SK-N-SH (cell line): Measurements from ENCODE around the gene MTERF4. TPM values are rescaled to one million over a fixed set of nuclear protein-coding genes. Genes with fewer than 3 reads are reported as not detected.

ENCODE experiments used
- CTCF ChIA-PET: fragments of 300-600, 350-600 bp; formaldehyde crosslinking; extraction: SDS; loops from one replicate; lab custom pipeline; 2021; lab: Yijun Ruan, JAX
- POLR2A ChIA-PET: fragments of 350-600 bp; sonication (Branson Sonifier 250); formaldehyde crosslinking; extraction: SDS; loops from one replicate; lab custom pipeline; 2020; ENCODE audit warnings: antibody characterized with exemption, inconsistent platforms; lab: Yijun Ruan, JAX
- DNase-seq: peaks from one replicate; pipeline ENCODE4 v3.0.0; 2012
- H2AFZ ChIP-seq: fragments of 200-600 bp; sonication (generic); 2 replicates; pipeline ENCODE4 v1.8.1; 2016; ENCODE audit warnings: antibody characterized with exemption, mild to moderate bottlenecking, low read depth
- H3F3A ChIP-seq: fragments of 200-600 bp; sonication (generic); replicated peaks from 2 replicates; pipeline ENCODE3; 2016; ENCODE audit warnings: antibody characterized with exemption, mild to moderate bottlenecking; ENCODE audit not compliant: insufficient read depth
- H3K27ac ChIP-seq, 2 experiments: fragments of 200-500 bp in 1 of 2; fragments of 200-600 bp in 1 of 2; sonication (Bioruptor generic) in 1 of 2; sonication (generic), shearing (Covaris generic) in 1 of 2; 2 replicates each; pipeline versions ENCODE4 v1.5.1 to v1.6.1; 2014 to 2016; ENCODE audit warnings: low read depth in 2 of 2, inconsistent platforms in 1 of 2, low read length in 1 of 2, mild to moderate bottlenecking in 1 of 2, mixed read lengths in 1 of 2
- H3K27me3 ChIP-seq: fragments of 200-600 bp; sonication (generic), shearing (Covaris generic); 2 replicates; pipeline ENCODE4 v1.6.1; 2016; ENCODE audit warnings: mixed run types; ENCODE audit not compliant: insufficient read depth
- H3K36me3 ChIP-seq, 2 experiments: fragments of 200-500 bp in 1 of 2; fragments of 200-600 bp in 1 of 2; sonication (Bioruptor generic) in 1 of 2; sonication (generic) in 1 of 2; replicated peaks in 1 of 2; 2 replicates each; pipeline versions ENCODE3 to v1.5.1; 2014 to 2016; ENCODE audit warnings: low read length in 1 of 2, mild to moderate bottlenecking in 1 of 2; ENCODE audit not compliant: insufficient read depth in 2 of 2, control insufficient read depth in 1 of 2
- H3K4me1 ChIP-seq, 2 experiments: fragments of 200-500 bp in 1 of 2; fragments of 200-600 bp in 1 of 2; sonication (Bioruptor generic) in 1 of 2; sonication (generic), shearing (Covaris generic) in 1 of 2; 2 replicates each; pipeline versions ENCODE4 v1.5.1 to v1.6.1; 2014 to 2016; ENCODE audit warnings: low read depth in 1 of 2, low read length in 1 of 2, mixed run types in 1 of 2; ENCODE audit not compliant: insufficient read depth in 2 of 2, control insufficient read depth in 1 of 2
- H3K4me2 ChIP-seq: fragments of 200-600 bp; sonication (generic), shearing (Covaris generic); 2 replicates; pipeline ENCODE4 v1.6.1; 2017; ENCODE audit warnings: mixed run types
- H3K4me3 ChIP-seq, 2 experiments: fragments of 200-500 bp in 1 of 2; fragments of 200-600 bp in 1 of 2; sonication (Bioruptor generic) in 1 of 2; sonication (generic), shearing (Covaris generic) in 1 of 2; 2 replicates each; pipeline versions ENCODE4 v1.5.1 to v1.8.1; 2014 to 2016; ENCODE audit warnings: low read depth in 2 of 2, inconsistent platforms in 1 of 2, low read length in 1 of 2, mild to moderate bottlenecking in 1 of 2, mixed read lengths in 1 of 2, moderate library complexity in 1 of 2
- H3K79me2 ChIP-seq: fragments of 200-600 bp; sonication (generic); 2 replicates; pipeline ENCODE4 v1.8.1; 2017; ENCODE audit warnings: mild to moderate bottlenecking; ENCODE audit not compliant: insufficient read depth
- H3K9ac ChIP-seq: fragments of 200-600 bp; sonication (generic); 2 replicates; pipeline ENCODE4 v1.6.1; 2017; ENCODE audit warnings: mixed run types
- H3K9me2 ChIP-seq: fragments of 200-600 bp; sonication (generic); 2 replicates; pipeline ENCODE4 v1.6.1; 2017; ENCODE audit warnings: mixed run types
- H3K9me3 ChIP-seq: fragments of 200-600 bp; sonication (generic); 2 replicates; pipeline ENCODE4 v1.6.1; 2017; ENCODE audit warnings: mixed run types, mild to moderate bottlenecking, moderate library complexity
- H4K20me1 ChIP-seq: fragments of 200-600 bp; sonication (generic); 2 replicates; pipeline ENCODE4 v1.6.1; 2017; ENCODE audit warnings: mild to moderate bottlenecking, mixed run types; ENCODE audit not compliant: insufficient read depth
- ELF1 ChIP-seq: IDR thresholded peaks from 2 replicates; pipeline ENCODE4 v1.4.0; 2012
- EZH2phosphoT487 ChIP-seq: fragments of 200-600 bp; sonication (generic); IDR thresholded peaks from 2 replicates; pipeline ENCODE4 v1.6.1; 2017; ENCODE audit warnings: low read depth, mixed run types, mild to moderate bottlenecking, antibody characterized with exemption, moderate library complexity, borderline replicate concordance
- FOSL2 ChIP-seq: IDR thresholded peaks from 2 replicates; pipeline ENCODE4 v1.4.0; 2012; ENCODE audit warnings: low read depth, mild to moderate bottlenecking, moderate library complexity, borderline replicate concordance
- GABPA ChIP-seq: IDR thresholded peaks from 2 replicates; pipeline ENCODE4 v1.4.0; 2012; ENCODE audit warnings: low read depth, mild to moderate bottlenecking
- GATA2 ChIP-seq: sonication (generic); formaldehyde crosslinking; IDR thresholded peaks from 2 replicates; pipeline ENCODE4 v1.5.0; 2020; ENCODE audit warnings: mild to moderate bottlenecking, missing genetic modification reagents
- MEF2A ChIP-seq: IDR thresholded peaks from 2 replicates; pipeline ENCODE4 v1.4.0; 2012; ENCODE audit warnings: low read depth, borderline replicate concordance
- NFIC ChIP-seq: IDR thresholded peaks from 2 replicates; pipeline ENCODE4 v1.4.0; 2012; ENCODE audit warnings: borderline replicate concordance
- RAD21 ChIP-seq: IDR thresholded peaks from 2 replicates; pipeline ENCODE4 v1.6.1; 2012; ENCODE audit warnings: mild to moderate bottlenecking, low read length
- RXRA ChIP-seq: IDR thresholded peaks from 2 replicates; pipeline ENCODE4 v1.4.0; 2012; ENCODE audit warnings: low read depth, mild to moderate bottlenecking, borderline replicate concordance
- TAF1 ChIP-seq: IDR thresholded peaks from 2 replicates; pipeline ENCODE4 v1.6.1; 2012; ENCODE audit warnings: low read depth, mild to moderate bottlenecking, low read length, moderate library complexity, borderline replicate concordance
- TEAD4 ChIP-seq: IDR thresholded peaks from 2 replicates; pipeline ENCODE4 v1.4.0; 2012; ENCODE audit warnings: mild to moderate bottlenecking, borderline replicate concordance; ENCODE audit not compliant: insufficient read depth
- WGBS: methylation state at CpG from one replicate; pipeline ENCODE4 v1.1.6; 2017; ENCODE audit warnings: low lambda C conversion rate; 5-methylcytosine and 5-hydroxymethylcytosine counted together
- polyA plus RNA-seq, 3 experiments: library from polyadenylated mRNA; depleted of rRNA; stranded (reverse); fragments of >200 nt; gene quantifications; 2 replicates each; pipeline ENCODE4 v1.2.3, GENCODE V29; 2012
- TF ChIP-seq, protein P1 (sequence below): IDR thresholded peaks from 2 replicates; pipeline ENCODE4 v1.4.0; 2012; ENCODE audit warnings: low read depth
- TF ChIP-seq, protein P2 (sequence below): IDR thresholded peaks from 2 replicates; pipeline ENCODE4 v1.4.0; 2012; ENCODE audit warnings: low read depth, borderline replicate concordance
- TF ChIP-seq, protein P3 (sequence below): IDR thresholded peaks from 2 replicates; pipeline ENCODE4 v1.4.0; 2012; ENCODE audit warnings: low read depth, borderline replicate concordance
- TF ChIP-seq, protein P4 (sequence below): fragments of 200-600 bp; sonication (generic); IDR thresholded peaks from 2 replicates; pipeline ENCODE4 v1.6.1; 2017; ENCODE audit warnings: antibody characterized with exemption, mild to moderate bottlenecking, moderate library complexity

The MTERF4 gene
- polyA plus RNA-seq, 1 of the 3 experiments (the other 2 are of a cell fraction): 31.0 TPM

DNA sequence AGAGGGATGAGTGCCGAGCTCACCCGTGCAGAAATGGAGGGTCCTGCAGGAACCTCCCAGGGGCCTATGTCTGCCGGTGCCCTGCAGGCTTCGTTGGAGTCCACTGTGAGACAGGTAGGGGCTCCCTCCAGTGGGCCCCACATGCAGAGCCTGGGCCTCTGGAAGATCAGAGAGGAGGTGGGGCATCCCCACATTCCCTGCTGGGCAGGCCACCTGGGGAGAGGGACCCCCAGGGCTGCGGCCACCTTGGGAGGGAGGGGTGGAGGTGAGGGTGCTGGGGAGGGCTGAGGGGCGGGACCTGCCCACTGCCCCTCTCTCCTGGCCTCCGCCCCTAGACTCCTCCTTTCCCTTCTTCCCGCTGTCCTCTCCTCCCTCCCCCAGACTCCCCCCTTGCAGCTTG, 38.5 kb downstream of the MTERF4 start:
- 26% methylated on average over 3 of the region's 8 CpGs for WGBS
- CTCF ChIA-PET: interaction anchor here (1.5 kb wide), 1 partner anchor 14 kb away, joined by 6 read pairs; no protein-coding TSS in a partner anchor

DNA sequence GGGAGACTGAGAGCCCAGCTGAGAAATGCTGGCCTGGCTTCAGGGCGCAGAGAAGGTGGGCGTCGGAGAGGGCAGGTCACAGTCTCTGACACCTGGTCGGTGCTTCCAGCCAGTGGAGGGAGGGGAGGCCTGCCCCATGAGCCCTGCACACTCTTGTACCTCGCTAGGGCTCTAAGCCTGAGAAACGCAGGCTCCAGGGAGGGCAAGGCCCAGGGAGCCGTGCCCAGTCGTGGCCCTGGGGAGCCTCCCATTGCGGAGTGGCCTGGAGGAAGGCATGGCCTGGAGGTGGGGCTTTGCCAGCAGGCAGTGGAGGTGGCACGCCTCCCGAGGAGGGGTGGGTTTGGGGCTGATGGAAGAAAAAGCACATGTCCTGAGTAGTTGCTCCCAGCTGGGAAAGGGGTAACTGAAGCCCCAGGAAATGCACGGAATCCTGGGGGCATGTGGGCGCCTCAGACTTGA, 39.0 kb downstream of the MTERF4 start:
- H3K27me3 ChIP-seq: no peaks in the 10 kb centered on the region; the same call in 1 of the 2 replicates
- 97% methylated on average over 4 of the region's 13 CpGs for WGBS
- ChIA-PET CTCF (no interaction called here), POLR2A (no interaction called here)
- no peak overlapping the region for H3K9ac ChIP-seq
- no peaks in the 10 kb centered on the region for H3F3A ChIP-seq
- H3K9me3 ChIP-seq: no peaks in the 10 kb centered on the region
- H3K4me2 ChIP-seq: no peak overlapping the region
- H3K36me3 ChIP-seq: no peaks in the 10 kb centered on the region
- H3K4me3 ChIP-seq: no peak overlapping the region
- H2AFZ ChIP-seq: no peak overlapping the region
- peak; percentile 24 for DNase-seq
- no peaks in the 10 kb centered on the region; a peak in 1 of 4 replicates for H3K4me1 ChIP-seq
- no peaks in the 10 kb centered on the region for H3K79me2 ChIP-seq
- H4K20me1 ChIP-seq: no peaks in the 10 kb centered on the region
- TF ChIP-seq GATA2 (CRISPR knock-in tag): no peak
- H3K27ac ChIP-seq: no peak overlapping the region
- H3K9me2 ChIP-seq: no peaks in the 10 kb centered on the region

More for the DNA sequence above, 38.5 kb downstream of the MTERF4 start:
- Histone ChIP-seq H3F3A (no peaks in the 10 kb centered on the region), H3K27me3 (no peaks in the 10 kb centered on the region; the same call in 1 of the 2 replicates), H3K4me3 (peak overlapping the region in 1 of 2 experiments; percentile 21; a peak in 1 of 4 replicates), H3K9me2 (no peaks in the 10 kb centered on the region), H3K4me2 (no peak overlapping the region), H3K9ac (no peak overlapping the region), H3K9me3 (no peaks in the 10 kb centered on the region), H3K79me2 (no peaks in the 10 kb centered on the region), H2AFZ (no peak overlapping the region), H4K20me1 (no peaks in the 10 kb centered on the region), H3K27ac (no peak overlapping the region), H3K36me3 (no peaks in the 10 kb centered on the region), H3K4me1 (no peaks in the 10 kb centered on the region; a peak in 1 of 4 replicates)
- DNase-seq: peak; percentile 56
- TF ChIP-seq, protein P1, sequence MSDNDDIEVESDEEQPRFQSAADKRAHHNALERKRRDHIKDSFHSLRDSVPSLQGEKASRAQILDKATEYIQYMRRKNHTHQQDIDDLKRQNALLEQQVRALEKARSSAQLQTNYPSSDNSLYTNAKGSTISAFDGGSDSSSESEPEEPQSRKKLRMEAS: no peak
- no peak for TF ChIP-seq EZH2phosphoT487
- no peak for TF ChIP-seq FOSL2
- no peak for TF ChIP-seq GABPA
- TF ChIP-seq, protein P2, sequence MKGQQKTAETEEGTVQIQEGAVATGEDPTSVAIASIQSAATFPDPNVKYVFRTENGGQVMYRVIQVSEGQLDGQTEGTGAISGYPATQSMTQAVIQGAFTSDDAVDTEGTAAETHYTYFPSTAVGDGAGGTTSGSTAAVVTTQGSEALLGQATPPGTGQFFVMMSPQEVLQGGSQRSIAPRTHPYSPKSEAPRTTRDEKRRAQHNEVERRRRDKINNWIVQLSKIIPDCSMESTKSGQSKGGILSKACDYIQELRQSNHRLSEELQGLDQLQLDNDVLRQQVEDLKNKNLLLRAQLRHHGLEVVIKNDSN: no peak
- POLR2A ChIA-PET: no interaction called here

DNA sequence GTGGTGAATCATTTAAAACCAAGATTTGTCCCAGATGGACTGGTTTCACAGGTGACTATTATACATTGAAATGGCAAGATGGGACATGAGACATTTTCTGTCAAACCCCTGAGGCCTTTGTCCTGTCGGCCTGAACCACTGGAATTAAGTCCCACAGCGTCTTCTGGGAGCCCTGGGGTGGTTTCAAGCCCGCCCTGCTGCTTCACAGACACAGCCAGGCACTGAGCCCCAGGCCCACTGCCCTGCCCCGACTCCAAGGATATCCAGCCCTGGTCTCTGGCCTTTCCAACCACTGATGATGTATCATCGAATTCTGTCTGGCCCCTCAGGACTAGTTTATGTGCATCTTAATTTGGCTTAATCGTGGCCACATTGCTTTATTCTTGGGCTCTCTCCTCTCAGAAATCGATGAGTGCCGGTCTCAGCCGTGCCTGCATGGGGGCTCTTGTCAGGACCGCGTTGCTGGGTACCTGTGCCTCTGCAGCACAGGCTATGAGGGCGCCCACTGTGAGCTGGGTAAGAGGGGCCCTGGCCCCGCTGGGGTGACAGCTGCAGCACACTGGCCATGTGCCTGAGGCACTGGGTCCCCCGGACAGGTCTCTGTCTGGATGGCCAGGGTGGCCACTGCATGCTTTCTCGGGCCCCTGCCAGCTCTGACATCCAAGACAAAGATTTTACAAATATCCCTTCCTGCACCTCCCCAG, 39.5 kb downstream of the MTERF4 start:
- ChIA-PET CTCF (interaction anchor here (0.9 kb wide), 1 partner anchor 211 kb away, joined by 4 read pairs; no protein-coding TSS in a partner anchor), POLR2A (no interaction called here)
- WGBS: 45% methylated on average over 10 of the region's 15 CpGs
- TF ChIP-seq, protein P3, sequence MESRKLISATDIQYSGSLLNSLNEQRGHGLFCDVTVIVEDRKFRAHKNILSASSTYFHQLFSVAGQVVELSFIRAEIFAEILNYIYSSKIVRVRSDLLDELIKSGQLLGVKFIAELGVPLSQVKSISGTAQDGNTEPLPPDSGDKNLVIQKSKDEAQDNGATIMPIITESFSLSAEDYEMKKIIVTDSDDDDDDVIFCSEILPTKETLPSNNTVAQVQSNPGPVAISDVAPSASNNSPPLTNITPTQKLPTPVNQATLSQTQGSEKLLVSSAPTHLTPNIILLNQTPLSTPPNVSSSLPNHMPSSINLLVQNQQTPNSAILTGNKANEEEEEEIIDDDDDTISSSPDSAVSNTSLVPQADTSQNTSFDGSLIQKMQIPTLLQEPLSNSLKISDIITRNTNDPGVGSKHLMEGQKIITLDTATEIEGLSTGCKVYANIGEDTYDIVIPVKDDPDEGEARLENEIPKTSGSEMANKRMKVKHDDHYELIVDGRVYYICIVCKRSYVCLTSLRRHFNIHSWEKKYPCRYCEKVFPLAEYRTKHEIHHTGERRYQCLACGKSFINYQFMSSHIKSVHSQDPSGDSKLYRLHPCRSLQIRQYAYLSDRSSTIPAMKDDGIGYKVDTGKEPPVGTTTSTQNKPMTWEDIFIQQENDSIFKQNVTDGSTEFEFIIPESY: no peak
- TF ChIP-seq, protein P4, sequence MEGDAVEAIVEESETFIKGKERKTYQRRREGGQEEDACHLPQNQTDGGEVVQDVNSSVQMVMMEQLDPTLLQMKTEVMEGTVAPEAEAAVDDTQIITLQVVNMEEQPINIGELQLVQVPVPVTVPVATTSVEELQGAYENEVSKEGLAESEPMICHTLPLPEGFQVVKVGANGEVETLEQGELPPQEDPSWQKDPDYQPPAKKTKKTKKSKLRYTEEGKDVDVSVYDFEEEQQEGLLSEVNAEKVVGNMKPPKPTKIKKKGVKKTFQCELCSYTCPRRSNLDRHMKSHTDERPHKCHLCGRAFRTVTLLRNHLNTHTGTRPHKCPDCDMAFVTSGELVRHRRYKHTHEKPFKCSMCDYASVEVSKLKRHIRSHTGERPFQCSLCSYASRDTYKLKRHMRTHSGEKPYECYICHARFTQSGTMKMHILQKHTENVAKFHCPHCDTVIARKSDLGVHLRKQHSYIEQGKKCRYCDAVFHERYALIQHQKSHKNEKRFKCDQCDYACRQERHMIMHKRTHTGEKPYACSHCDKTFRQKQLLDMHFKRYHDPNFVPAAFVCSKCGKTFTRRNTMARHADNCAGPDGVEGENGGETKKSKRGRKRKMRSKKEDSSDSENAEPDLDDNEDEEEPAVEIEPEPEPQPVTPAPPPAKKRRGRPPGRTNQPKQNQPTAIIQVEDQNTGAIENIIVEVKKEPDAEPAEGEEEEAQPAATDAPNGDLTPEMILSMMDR: no peak
- TF ChIP-seq ELF1: no peak
- TF ChIP-seq MEF2A: no peak
- no peak for TF ChIP-seq RXRA
- no peak for TF ChIP-seq FOSL2
- no peak for TF ChIP-seq TEAD4
- TF ChIP-seq, protein P1: no peak
- TF ChIP-seq TAF1: no peak
- no peak for TF ChIP-seq RAD21
- TF ChIP-seq NFIC: no peak

More for the DNA sequence above, 39.5 kb downstream of the MTERF4 start:
- Histone ChIP-seq H3K4me1 (no peaks in the 10 kb centered on the region; a peak in 1 of 4 replicates), H3K4me3 (no peak overlapping the region), H3K9me2 (no peaks in the 10 kb centered on the region), H3K9ac (no peak overlapping the region), H3K27me3 (no peaks in the 10 kb centered on the region; the same call in 1 of the 2 replicates), H3K27ac (no peak overlapping the region), H4K20me1 (no peaks in the 10 kb centered on the region), H2AFZ (no peak overlapping the region), H3K79me2 (no peaks in the 10 kb centered on the region), H3K36me3 (no peaks in the 10 kb centered on the region), H3K9me3 (no peaks in the 10 kb centered on the region), H3K4me2 (no peak overlapping the region), H3F3A (no peaks in the 10 kb centered on the region)
- DNase-seq: peak; percentile 30
